ENCODE results near the gene PCYT1A.
A peak's percentile ranks its signal among the peaks of the same experiment; 100 is the strongest.

PCYT1A gene

GRCh38 chr3:196192524-196193051, 94.9 kb downstream of the PCYT1A start:
- peak overlapping the region; percentile 62 for H2AFZ ChIP-seq (ENCODE audit: insufficient read depth, low read length, poor library complexity)
- H3K79me1 ChIP-seq (ENCODE audit: low read length), result no peaks in the 10 kb centered on the region
- no peak overlapping the region for H2AK5ac ChIP-seq (ENCODE audit: low read length)
- no peak overlapping the region for H3K18ac ChIP-seq (ENCODE audit: low read length)
- H3K9me3 ChIP-seq (ENCODE audit: insufficient read depth, low read depth, low read length), result no peaks in the 10 kb centered on the region
- no peaks in the 10 kb centered on the region for H3K27me3 ChIP-seq (ENCODE audit: insufficient read depth, low read length)
- no peak overlapping the region for H4K91ac ChIP-seq (ENCODE audit: low read depth, low read length)
- H2BK120ac ChIP-seq (ENCODE audit: insufficient read depth, low read length, poor library complexity), result no peak overlapping the region
- WGBS (ENCODE audit: extremely low coverage, insufficient coverage, insufficient read length), result no CpG with 5 or more reads among the region's 14 CpGs
- no peak overlapping the region for H2BK12ac ChIP-seq (ENCODE audit: low read length)
- H3K4me2 ChIP-seq (ENCODE audit: low read length), result no peak overlapping the region
- no peak overlapping the region for H3K23ac ChIP-seq (ENCODE audit: low read length)
- no peak overlapping the region for H2BK5ac ChIP-seq (ENCODE audit: low read depth, low read length, poor library complexity)
- H3K4ac ChIP-seq (ENCODE audit: low read depth, low read length), result no peak overlapping the region
- no peaks in the 10 kb centered on the region for H3K36me3 ChIP-seq (ENCODE audit: control insufficient read depth in 1 of 2, insufficient read depth in 2 of 2, low read length in 2 of 2)
- no peak overlapping the region for H3K27ac ChIP-seq (ENCODE audit: low read depth, low read length)
- no peak overlapping the region for H3K14ac ChIP-seq (ENCODE audit: low read length)
- H3K4me1 ChIP-seq (ENCODE audit: control insufficient read depth in 1 of 2, insufficient read depth in 2 of 2, low read length in 2 of 2), result peaks cover 0 to 4% of the 10 kb centered on the region in 2 experiments
- peak overlapping the region; percentile 26 for H4K8ac ChIP-seq (ENCODE audit: low read depth, low read length)
- no peak for DNase-seq
- H3K79me2 ChIP-seq (ENCODE audit: control insufficient read depth, insufficient read depth, low read length, poor library complexity), result no peaks in the 10 kb centered on the region
- no peak overlapping the region for H4K12ac ChIP-seq (ENCODE audit: low read depth, low read length)
- H3K9ac ChIP-seq (ENCODE audit: low read length), result no peak overlapping the region
- H3K4me3 ChIP-seq (ENCODE audit: low read depth, low read length), result no peak overlapping the region

GRCh38 chr3:196192036-196192523, 95.4 kb downstream of the PCYT1A start:
- Histone ChIP-seq H2AFZ (ENCODE audit: insufficient read depth, low read length, poor library complexity) (peak overlapping the region; percentile 62), H3K9ac (ENCODE audit: low read length) (no peak overlapping the region), H2AK5ac (ENCODE audit: low read length) (peak overlapping the region; percentile 15), H3K79me2 (ENCODE audit: control insufficient read depth, insufficient read depth, low read length, poor library complexity) (no peaks in the 10 kb centered on the region), H2BK120ac (ENCODE audit: insufficient read depth, low read length, poor library complexity) (no peak overlapping the region), H2BK5ac (ENCODE audit: low read depth, low read length, poor library complexity) (no peak overlapping the region), H3K4me2 (ENCODE audit: low read length) (no peak overlapping the region), H3K23ac (ENCODE audit: low read length) (no peak overlapping the region), H3K27me3 (ENCODE audit: insufficient read depth, low read length) (no peaks in the 10 kb centered on the region), H3K4me3 (ENCODE audit: low read depth, low read length) (no peak overlapping the region), H3K4ac (ENCODE audit: low read depth, low read length) (no peak overlapping the region), H3K36me3 (ENCODE audit: control insufficient read depth in 1 of 2, insufficient read depth in 2 of 2, low read length in 2 of 2) (no peaks in the 10 kb centered on the region), H2BK12ac (ENCODE audit: low read length) (no peak overlapping the region), H3K18ac (ENCODE audit: low read length) (no peak overlapping the region), H3K4me1 (ENCODE audit: control insufficient read depth in 1 of 2, insufficient read depth in 2 of 2, low read length in 2 of 2) (peaks cover 0 to 4% of the 10 kb centered on the region in 2 experiments), H3K14ac (ENCODE audit: low read length) (no peak overlapping the region), H3K79me1 (ENCODE audit: low read length) (no peaks in the 10 kb centered on the region), H3K9me3 (ENCODE audit: insufficient read depth, low read depth, low read length) (no peaks in the 10 kb centered on the region), H4K12ac (ENCODE audit: low read depth, low read length) (no peak overlapping the region), H3K27ac (ENCODE audit: low read depth, low read length) (no peak overlapping the region), H4K8ac (ENCODE audit: low read depth, low read length) (no peak overlapping the region), H4K91ac (ENCODE audit: low read depth, low read length) (no peak overlapping the region)
- WGBS (ENCODE audit: extremely low coverage, insufficient coverage, insufficient read length), result no CpG with 5 or more reads among the region's 11 CpGs
- no peak for DNase-seq

DNA sequence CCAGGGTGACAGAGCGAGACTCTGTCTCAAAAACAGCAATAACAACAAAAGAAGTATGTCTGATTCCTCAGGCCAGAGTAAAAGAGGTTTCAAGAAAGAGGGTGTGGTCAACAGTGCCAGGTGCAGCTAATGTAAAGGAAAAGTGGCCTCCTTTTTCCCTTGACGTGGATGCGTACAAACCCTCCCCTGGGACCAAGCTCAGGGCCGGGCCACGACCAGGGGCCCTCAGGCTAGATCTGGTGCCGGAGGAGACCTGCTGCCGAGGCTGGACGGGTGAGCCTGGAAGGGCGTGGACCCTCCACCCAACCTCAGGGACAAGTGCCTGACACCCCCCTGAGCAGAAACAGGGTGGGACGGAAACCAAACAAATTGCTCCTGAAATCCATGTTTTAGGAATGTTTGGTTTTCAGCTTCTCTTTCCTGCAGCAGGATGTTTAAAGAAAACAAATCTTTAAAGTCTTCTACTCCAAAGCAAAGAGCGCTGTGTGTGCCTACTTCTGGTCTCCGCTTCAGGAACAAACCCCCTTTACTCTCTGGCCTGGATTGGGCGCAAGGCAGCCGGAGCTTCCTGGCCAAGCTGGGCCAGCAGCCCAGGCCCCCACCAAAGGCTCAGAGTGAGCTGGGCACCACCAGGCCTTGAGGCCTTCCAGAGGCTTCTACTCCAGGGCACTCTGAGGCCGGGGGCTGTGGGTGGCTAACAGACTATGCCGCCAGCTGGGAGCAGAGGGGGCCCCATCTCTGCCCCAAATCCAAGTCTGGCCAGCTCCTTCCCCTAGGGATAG, 97.8 kb downstream of the PCYT1A start:
- H3K79me1 ChIP-seq (ENCODE audit: low read length), result no peaks in the 10 kb centered on the region
- no peak overlapping the region for H3K4ac ChIP-seq (ENCODE audit: low read depth, low read length)
- no CpG with 5 or more reads among the region's 16 CpGs for WGBS (ENCODE audit: extremely low coverage, insufficient coverage, insufficient read length)
- no peak overlapping the region for H3K23ac ChIP-seq (ENCODE audit: low read length)
- H2BK12ac ChIP-seq (ENCODE audit: low read length), result no peak overlapping the region
- no peak overlapping the region for H3K4me3 ChIP-seq (ENCODE audit: low read depth, low read length)
- no peak overlapping the region for H3K18ac ChIP-seq (ENCODE audit: low read length)
- peaks cover 0 to 4% of the 10 kb centered on the region in 2 experiments for H3K4me1 ChIP-seq (ENCODE audit: control insufficient read depth in 1 of 2, insufficient read depth in 2 of 2, low read length in 2 of 2)
- no peak overlapping the region for H3K4me2 ChIP-seq (ENCODE audit: low read length)
- no peak for DNase-seq
- H4K91ac ChIP-seq (ENCODE audit: low read depth, low read length), result no peak overlapping the region
- no peaks in the 10 kb centered on the region for H3K27me3 ChIP-seq (ENCODE audit: insufficient read depth, low read length)
- no peak overlapping the region for H4K8ac ChIP-seq (ENCODE audit: low read depth, low read length)
- H3K27ac ChIP-seq (ENCODE audit: low read depth, low read length), result no peak overlapping the region
- no peaks in the 10 kb centered on the region for H3K79me2 ChIP-seq (ENCODE audit: control insufficient read depth, insufficient read depth, low read length, poor library complexity)
- no peak overlapping the region for H3K14ac ChIP-seq (ENCODE audit: low read length)
- no peak overlapping the region for H3K9ac ChIP-seq (ENCODE audit: low read length)
- H2AFZ ChIP-seq (ENCODE audit: insufficient read depth, low read length, poor library complexity), result no peak overlapping the region
- H4K12ac ChIP-seq (ENCODE audit: low read depth, low read length), result no peak overlapping the region
- no peaks in the 10 kb centered on the region for H3K36me3 ChIP-seq (ENCODE audit: control insufficient read depth in 1 of 2, insufficient read depth in 2 of 2, low read length in 2 of 2)
- no peak overlapping the region for H2BK120ac ChIP-seq (ENCODE audit: insufficient read depth, low read length, poor library complexity)
- no peak overlapping the region for H2BK5ac ChIP-seq (ENCODE audit: low read depth, low read length, poor library complexity)
- H2AK5ac ChIP-seq (ENCODE audit: low read length), result no peak overlapping the region
- no peaks in the 10 kb centered on the region for H3K9me3 ChIP-seq (ENCODE audit: insufficient read depth, low read depth, low read length)

DNA sequence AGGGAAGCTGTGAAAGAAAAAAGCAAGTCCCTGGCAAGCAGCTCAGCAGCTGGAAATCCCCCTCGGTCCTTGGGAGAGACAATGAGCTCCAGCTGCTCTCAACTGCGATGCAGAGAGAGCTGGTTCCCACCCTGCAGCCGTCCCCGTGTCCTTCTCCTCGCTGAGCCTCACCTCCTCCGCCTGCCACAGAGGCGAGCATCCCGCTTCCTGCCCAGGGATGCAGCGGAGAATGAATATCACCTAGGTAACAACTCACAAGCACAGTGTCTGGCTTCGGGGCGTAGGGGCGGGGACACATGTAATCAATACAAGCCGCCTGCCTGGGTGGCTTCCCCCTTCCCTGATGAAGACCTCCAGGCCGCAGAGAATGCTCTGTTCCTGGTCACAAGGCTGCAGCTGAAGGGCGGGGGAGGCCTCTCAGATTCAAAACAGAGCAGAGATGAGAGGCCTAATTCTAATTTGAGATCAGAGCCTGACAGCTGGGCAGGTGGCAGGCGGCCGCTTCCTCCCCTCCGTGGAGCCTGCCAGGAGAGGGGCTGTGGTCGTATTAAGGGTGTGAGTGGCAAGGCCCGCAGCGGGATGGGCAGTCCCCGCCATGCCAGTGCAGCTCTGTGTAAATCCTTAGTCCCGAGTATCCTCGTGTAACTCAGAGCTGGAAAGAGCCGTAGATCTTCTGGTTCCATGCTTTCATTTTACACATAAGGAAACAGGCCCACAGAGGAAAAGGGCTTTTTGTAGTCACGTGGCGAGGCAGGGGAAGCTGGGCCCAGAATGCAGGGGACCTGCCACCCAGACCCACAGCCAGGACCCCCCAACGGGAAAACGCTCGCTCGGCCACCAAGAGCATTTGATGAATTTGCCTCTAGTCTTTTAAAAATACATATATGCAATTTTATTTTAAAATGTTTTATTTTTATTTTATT, 100.6 kb downstream of the PCYT1A start:
- no CpG with 5 or more reads among the region's 31 CpGs for WGBS (ENCODE audit: extremely low coverage, insufficient coverage, insufficient read length)

More for the DNA sequence above, 100.6 kb downstream of the PCYT1A start:
- Histone ChIP-seq H3K4me3 (ENCODE audit: low read depth, low read length) (no peak overlapping the region), H3K27me3 (ENCODE audit: insufficient read depth, low read length) (no peaks in the 10 kb centered on the region), H3K79me2 (ENCODE audit: control insufficient read depth, insufficient read depth, low read length, poor library complexity) (no peaks in the 10 kb centered on the region), H3K9ac (ENCODE audit: low read length) (no peak overlapping the region), H2BK120ac (ENCODE audit: insufficient read depth, low read length, poor library complexity) (no peak overlapping the region), H3K27ac (ENCODE audit: low read depth, low read length) (no peak overlapping the region), H2BK12ac (ENCODE audit: low read length) (no peak overlapping the region), H4K91ac (ENCODE audit: low read depth, low read length) (no peak overlapping the region), H3K4me1 (ENCODE audit: control insufficient read depth in 1 of 2, insufficient read depth in 2 of 2, low read length in 2 of 2) (no peaks in the 10 kb centered on the region), H3K14ac (ENCODE audit: low read length) (no peak overlapping the region), H3K4ac (ENCODE audit: low read depth, low read length) (no peak overlapping the region), H4K12ac (ENCODE audit: low read depth, low read length) (no peak overlapping the region), H3K79me1 (ENCODE audit: low read length) (no peaks in the 10 kb centered on the region), H4K8ac (ENCODE audit: low read depth, low read length) (no peak overlapping the region), H2AFZ (ENCODE audit: insufficient read depth, low read length, poor library complexity) (no peak overlapping the region), H2BK5ac (ENCODE audit: low read depth, low read length, poor library complexity) (no peak overlapping the region), H3K18ac (ENCODE audit: low read length) (no peak overlapping the region), H3K36me3 (ENCODE audit: control insufficient read depth in 1 of 2, insufficient read depth in 2 of 2, low read length in 2 of 2) (no peaks in the 10 kb centered on the region), H2AK5ac (ENCODE audit: low read length) (no peak overlapping the region), H3K23ac (ENCODE audit: low read length) (no peak overlapping the region), H3K9me3 (ENCODE audit: insufficient read depth, low read depth, low read length) (no peaks in the 10 kb centered on the region), H3K4me2 (ENCODE audit: low read length) (no peak overlapping the region)
- DNase-seq, result no peak
